Parathyroid adenoma (tissue), 2 donors: Measurements from ENCODE around the gene CABCOCO1.

Experiments used
- H2AFZ ChIP-seq: fragments of 300-600 bp; sonication (generic); one replicate; pipeline ENCODE4 v1.7.0; 2017; ENCODE audit warnings: antibody characterized with exemption, mild to moderate bottlenecking
- H3K27ac ChIP-seq: fragments of 300-600 bp; sonication (generic); one replicate; pipeline ENCODE4 v1.7.0; 2017
- H3K27me3 ChIP-seq: fragments of 300-600 bp; sonication (generic); one replicate; pipeline ENCODE4 v1.7.0; 2017; ENCODE audit warnings: low read length; ENCODE audit not compliant: control insufficient read depth, insufficient read depth
- H3K36me3 ChIP-seq: fragments of 300-600 bp; sonication (generic); one replicate; pipeline ENCODE4 v1.7.0; 2017; ENCODE audit warnings: low read length; ENCODE audit not compliant: control insufficient read depth, insufficient read depth
- H3K4me1 ChIP-seq: fragments of 300-600 bp; sonication (generic); one replicate; pipeline ENCODE4 v1.7.0; 2017; ENCODE audit warnings: control low read depth
- H3K4me2 ChIP-seq: fragments of 300-600 bp; sonication (generic); one replicate; pipeline ENCODE4 v1.7.0; 2017; ENCODE audit warnings: low read length
- H3K4me3 ChIP-seq: fragments of 300-600 bp; sonication (generic); one replicate; pipeline ENCODE4 v1.7.0; 2017; ENCODE audit warnings: low read depth, low read length
- H3K79me2 ChIP-seq: fragments of 300-600 bp; sonication (generic); one replicate; pipeline ENCODE4 v1.7.0; 2017; ENCODE audit warnings: control low read depth
- H3K9ac ChIP-seq: fragments of 300-600 bp; sonication (generic); one replicate; pipeline ENCODE4 v1.7.0; 2017; ENCODE audit warnings: mild to moderate bottlenecking
- H3K9me3 ChIP-seq: fragments of 300-600 bp; sonication (generic); one replicate; pipeline ENCODE4 v1.7.0; 2017; ENCODE audit warnings: low read length; ENCODE audit not compliant: control insufficient read depth
- TF ChIP-seq, protein P1 (sequence below): fragments of 300-600 bp; sonication (generic); IDR thresholded peaks from one replicate; pipeline ENCODE4 v1.7.0; 2017; ENCODE audit warnings: antibody characterized with exemption, mild to moderate bottlenecking
- donor health status: primary hyperparathyroidism.

CABCOCO1 gene

DNA sequence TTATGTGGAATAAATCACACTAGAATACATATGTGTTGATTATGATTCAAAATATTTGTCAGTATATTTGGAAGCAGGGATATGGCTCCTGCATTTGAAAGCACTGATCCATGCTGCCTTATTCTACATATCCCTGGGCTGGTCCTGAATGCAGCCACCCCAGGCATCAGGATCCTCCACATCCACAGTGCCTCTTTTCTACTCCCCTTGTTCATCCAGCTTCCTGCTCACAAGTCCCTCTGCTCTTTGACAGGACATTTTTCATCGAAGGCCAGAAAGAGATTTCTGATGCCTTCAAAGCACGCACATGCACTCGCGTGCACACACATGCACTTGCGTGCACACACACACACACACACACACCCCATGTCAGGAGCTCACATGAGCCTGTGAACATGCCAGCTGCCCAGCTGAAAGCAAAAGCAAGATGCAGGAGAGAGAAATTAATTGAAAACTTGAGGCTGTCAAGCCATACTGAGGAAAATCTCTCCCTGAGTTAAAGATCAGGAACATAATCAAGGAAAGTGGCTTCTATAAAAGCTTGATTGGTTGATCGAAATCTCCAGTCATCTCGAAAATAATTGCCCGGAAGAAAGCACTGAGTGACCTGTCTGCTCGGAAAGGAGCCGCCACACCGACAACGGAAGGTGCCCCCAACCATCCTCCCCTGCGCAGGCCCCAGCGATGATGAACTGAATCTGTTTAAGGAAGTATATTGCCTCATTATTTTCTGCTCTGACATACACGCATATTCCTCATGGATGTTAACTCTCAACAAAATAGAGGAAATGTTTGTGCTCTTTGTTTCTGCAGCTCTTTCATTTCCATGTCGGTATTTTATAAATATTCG is 134.8 kb downstream of the CABCOCO1 start:
- H3K4me1 ChIP-seq = no peaks in the 10 kb centered on the region
- no peak overlapping the region for H3K27ac ChIP-seq
- H3K4me2 ChIP-seq = no peak overlapping the region
- H3K36me3 ChIP-seq = no peaks in the 10 kb centered on the region
- no peaks in the 10 kb centered on the region for H3K27me3 ChIP-seq
- no peak overlapping the region for H3K9ac ChIP-seq
- TF ChIP-seq, protein P1, sequence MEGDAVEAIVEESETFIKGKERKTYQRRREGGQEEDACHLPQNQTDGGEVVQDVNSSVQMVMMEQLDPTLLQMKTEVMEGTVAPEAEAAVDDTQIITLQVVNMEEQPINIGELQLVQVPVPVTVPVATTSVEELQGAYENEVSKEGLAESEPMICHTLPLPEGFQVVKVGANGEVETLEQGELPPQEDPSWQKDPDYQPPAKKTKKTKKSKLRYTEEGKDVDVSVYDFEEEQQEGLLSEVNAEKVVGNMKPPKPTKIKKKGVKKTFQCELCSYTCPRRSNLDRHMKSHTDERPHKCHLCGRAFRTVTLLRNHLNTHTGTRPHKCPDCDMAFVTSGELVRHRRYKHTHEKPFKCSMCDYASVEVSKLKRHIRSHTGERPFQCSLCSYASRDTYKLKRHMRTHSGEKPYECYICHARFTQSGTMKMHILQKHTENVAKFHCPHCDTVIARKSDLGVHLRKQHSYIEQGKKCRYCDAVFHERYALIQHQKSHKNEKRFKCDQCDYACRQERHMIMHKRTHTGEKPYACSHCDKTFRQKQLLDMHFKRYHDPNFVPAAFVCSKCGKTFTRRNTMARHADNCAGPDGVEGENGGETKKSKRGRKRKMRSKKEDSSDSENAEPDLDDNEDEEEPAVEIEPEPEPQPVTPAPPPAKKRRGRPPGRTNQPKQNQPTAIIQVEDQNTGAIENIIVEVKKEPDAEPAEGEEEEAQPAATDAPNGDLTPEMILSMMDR = no peak
- no peak overlapping the region for H3K4me3 ChIP-seq
- no peaks in the 10 kb centered on the region for H3K9me3 ChIP-seq
- H2AFZ ChIP-seq = no peak overlapping the region
- H3K79me2 ChIP-seq = no peaks in the 10 kb centered on the region

DNA sequence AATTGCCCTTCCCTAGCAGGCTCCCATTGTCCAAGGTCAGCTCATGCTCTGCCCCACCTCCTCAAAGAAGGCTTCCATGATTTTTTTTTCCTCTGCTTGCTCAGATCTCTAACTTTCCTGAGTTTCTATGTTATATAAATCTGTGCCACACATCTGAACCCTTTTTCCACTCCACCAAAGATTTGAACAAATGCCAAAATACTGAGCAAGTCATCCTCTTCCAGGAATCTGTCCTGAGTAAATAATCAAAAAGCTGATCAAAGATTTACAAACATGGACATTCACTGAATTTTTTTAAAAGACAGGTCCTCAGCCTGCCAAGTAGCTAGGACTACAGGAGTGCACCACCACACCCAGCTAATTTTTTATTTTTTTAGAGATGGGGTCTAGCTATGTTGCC is 136.0 kb downstream of the CABCOCO1 start:
- H3K36me3 ChIP-seq = no peaks in the 10 kb centered on the region
- no peaks in the 10 kb centered on the region for H3K9me3 ChIP-seq
- H3K4me2 ChIP-seq = no peak overlapping the region
- no peak overlapping the region for H3K4me3 ChIP-seq
- no peaks in the 10 kb centered on the region for H3K79me2 ChIP-seq
- no peak overlapping the region for H2AFZ ChIP-seq
- H3K4me1 ChIP-seq = no peaks in the 10 kb centered on the region
- no peaks in the 10 kb centered on the region for H3K27me3 ChIP-seq
- no peak overlapping the region for H3K9ac ChIP-seq
- no peak overlapping the region for H3K27ac ChIP-seq
- TF ChIP-seq, protein P1 = no peak

DNA sequence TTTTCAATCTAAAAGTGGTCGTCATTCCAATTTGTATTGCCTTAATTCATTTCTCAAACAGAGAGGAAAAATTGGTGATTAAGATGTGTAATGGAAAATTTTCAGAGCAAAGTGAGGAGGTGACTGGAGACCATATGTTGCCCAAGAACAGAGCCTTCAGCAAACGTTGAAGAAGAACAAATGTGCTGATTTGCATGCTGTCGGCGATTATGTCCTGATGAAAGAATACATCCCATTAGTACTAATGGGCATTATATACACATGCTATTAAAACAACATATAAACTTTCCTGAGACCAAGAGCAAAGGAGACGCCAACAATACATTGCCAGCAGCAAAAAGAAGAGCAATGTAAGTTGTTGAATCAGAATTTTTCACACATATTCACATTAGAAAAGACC is 138.8 kb downstream of the CABCOCO1 start:
- H3K4me3 ChIP-seq = no peak overlapping the region
- H3K9me3 ChIP-seq = no peaks in the 10 kb centered on the region
- TF ChIP-seq, protein P1 = no peak
- H3K27me3 ChIP-seq = no peaks in the 10 kb centered on the region
- H3K27ac ChIP-seq = no peak overlapping the region
- H3K9ac ChIP-seq = no peak overlapping the region
- H3K4me1 ChIP-seq = no peaks in the 10 kb centered on the region
- no peaks in the 10 kb centered on the region for H3K79me2 ChIP-seq
- no peaks in the 10 kb centered on the region for H3K36me3 ChIP-seq
- no peak overlapping the region for H3K4me2 ChIP-seq
- no peak overlapping the region for H2AFZ ChIP-seq

DNA sequence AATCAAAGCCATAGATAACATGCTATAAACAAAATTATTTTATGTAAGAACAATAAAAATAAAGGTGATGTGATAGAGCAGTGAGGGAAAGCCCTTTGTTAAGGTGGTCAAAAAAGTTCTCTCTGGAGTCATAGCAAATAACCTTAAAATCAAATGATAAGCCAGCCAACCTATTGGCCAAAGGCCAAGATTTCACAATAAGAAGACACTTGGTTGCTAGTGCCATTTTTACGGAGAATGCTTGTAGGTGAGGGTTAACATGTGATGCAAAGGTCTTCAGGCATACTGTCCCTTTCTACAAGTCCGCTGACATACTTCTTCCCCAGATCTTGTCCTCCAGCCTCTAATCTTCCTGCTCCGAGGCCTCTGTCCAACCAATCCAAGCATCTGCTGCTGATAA is 140.5 kb downstream of the CABCOCO1 start:
- no peaks in the 10 kb centered on the region for H3K9me3 ChIP-seq
- TF ChIP-seq, protein P1 = no peak
- H3K4me1 ChIP-seq = no peaks in the 10 kb centered on the region
- H3K79me2 ChIP-seq = no peaks in the 10 kb centered on the region
- no peaks in the 10 kb centered on the region for H3K27me3 ChIP-seq
- H2AFZ ChIP-seq = no peak overlapping the region
- H3K4me2 ChIP-seq = no peak overlapping the region
- H3K9ac ChIP-seq = no peak overlapping the region
- no peak overlapping the region for H3K4me3 ChIP-seq
- no peaks in the 10 kb centered on the region for H3K36me3 ChIP-seq
- H3K27ac ChIP-seq = no peak overlapping the region

- no peaks in the 10 kb centered on the region for H3K27me3 ChIP-seq
- no peak overlapping the region for H3K4me3 ChIP-seq
- H3K4me2 ChIP-seq = no peak overlapping the region
- H3K9ac ChIP-seq = no peak overlapping the region
- no peak overlapping the region for H2AFZ ChIP-seq
- TF ChIP-seq, protein P1 = no peak
- H3K79me2 ChIP-seq = no peaks in the 10 kb centered on the region
- H3K9me3 ChIP-seq = no peaks in the 10 kb centered on the region
- H3K36me3 ChIP-seq = no peaks in the 10 kb centered on the region
- H3K4me1 ChIP-seq = no peaks in the 10 kb centered on the region
- no peak overlapping the region for H3K27ac ChIP-seq
Measured at GRCh38 chr10:61804414-61804813, 141.7 kb downstream of the CABCOCO1 start.
